Measurements from ENCODE around the gene ZNF493.

Gene ZNF493

DNA sequence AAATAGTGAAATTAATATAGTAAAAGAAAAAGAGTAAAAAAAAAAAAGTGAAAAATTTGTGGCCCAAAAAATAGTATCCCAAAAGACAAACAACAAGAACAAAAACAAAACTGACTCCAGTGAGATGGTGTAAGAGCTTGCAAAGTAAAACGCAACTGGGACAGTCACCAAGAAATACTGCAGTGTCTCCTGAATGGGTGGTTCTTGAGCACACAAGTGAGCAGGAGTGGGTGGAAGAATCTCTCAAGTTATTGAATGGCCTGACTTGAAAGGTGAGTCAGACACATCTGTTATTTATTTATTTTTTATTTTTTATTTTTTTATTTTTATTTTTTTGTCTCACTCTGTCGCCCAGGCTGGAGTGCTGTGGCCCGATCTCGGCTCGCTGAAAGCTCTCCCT, 1.9 kb downstream of the ZNF493 start:
- TF ChIP-seq CTCF (IDR thresholded peaks at IDR 0.05; ENCODE audit: control insufficient read depth, insufficient read depth, low read depth, low read length, missing control alignments) = no peak
- no peak overlapping the region for H3K4me3 ChIP-seq (ENCODE audit: control insufficient read depth, low read depth, low read length)
- peak; percentile 4 for DNase-seq (ENCODE audit: low read depth)

GRCh38 chr19:21402303-21402985, 5.5 kb downstream of the ZNF493 start:
- no peak overlapping the region for H3K4me3 ChIP-seq (ENCODE audit: control insufficient read depth, low read depth, low read length)
- TF ChIP-seq CTCF (IDR thresholded peaks at IDR 0.05; ENCODE audit: control insufficient read depth, insufficient read depth, low read depth, low read length, missing control alignments) = no peak
- DNase-seq (ENCODE audit: low read depth) = no peak

- H3K4me3 ChIP-seq (ENCODE audit: control insufficient read depth, low read depth, low read length) = no peak overlapping the region
- no peak for TF ChIP-seq CTCF (IDR thresholded peaks at IDR 0.05; ENCODE audit: control insufficient read depth, insufficient read depth, low read depth, low read length, missing control alignments)
- DNase-seq (ENCODE audit: low read depth) = no peak
These were observed 13.2 kb downstream of the ZNF493 start for GRCh38 chr19:21410166-21410565.

- TF ChIP-seq CTCF (IDR thresholded peaks at IDR 0.05; ENCODE audit: control insufficient read depth, insufficient read depth, low read depth, low read length, missing control alignments) = no peak
- DNase-seq (ENCODE audit: low read depth) = no peak
- no peak overlapping the region for H3K4me3 ChIP-seq (ENCODE audit: control insufficient read depth, low read depth, low read length)
These were observed 25.3 kb downstream of the ZNF493 start for GRCh38 chr19:21422244-21422643.

- TF ChIP-seq CTCF (IDR thresholded peaks at IDR 0.05; ENCODE audit: control insufficient read depth, insufficient read depth, low read depth, low read length, missing control alignments) = no peak
- no peak for DNase-seq (ENCODE audit: low read depth)
- H3K4me3 ChIP-seq (ENCODE audit: control insufficient read depth, low read depth, low read length) = no peak overlapping the region
These were observed 26.4 kb downstream of the ZNF493 start for GRCh38 chr19:21423057-21424041.

GRCh38 chr19:21430675-21431074, 33.7 kb downstream of the ZNF493 start:
- no peak for TF ChIP-seq CTCF (IDR thresholded peaks at IDR 0.05; ENCODE audit: control insufficient read depth, insufficient read depth, low read depth, low read length, missing control alignments)
- H3K4me3 ChIP-seq (ENCODE audit: control insufficient read depth, low read depth, low read length) = no peak overlapping the region
- DNase-seq (ENCODE audit: low read depth) = no peak

All from AG09309 (cell line).